GM21723 (cell line): ENCODE data around the gene RPS13.
"Not testable (repeated sequence)": the region's sequence is repeated elsewhere in the genome, so short reads cannot be mapped to it uniquely, and the experiment has no call there.

Source experiments
- ATAC-seq: cut with Tn5 transposase; IDR thresholded peaks from one replicate; pipeline ENCODE4 v1.9.1; 2021; ENCODE audit warnings: mild to moderate bottlenecking, moderate library complexity; ENCODE audit not compliant: unreplicated experiment

The RPS13 gene

GRCh38 chr11:17036666-17037658 lies 40.5 kb downstream of the RPS13 start:
- ATAC-seq, result no peak

- ATAC-seq, result not testable (repeated sequence)
These were observed 43.4 kb downstream of the RPS13 start for GRCh38 chr11:17034027-17034426.

GRCh38 chr11:17026487-17027082 lies 50.9 kb downstream of the RPS13 start:
- ATAC-seq, result no peak

- no peak for ATAC-seq
These were observed 52.5 kb downstream of the RPS13 start for GRCh38 chr11:17024924-17025323.
